H1 (cell line): ENCODE data around the gene RPL12. TPM values are rescaled to one million over a fixed set of nuclear protein-coding genes. Genes with fewer than 3 reads are reported as not detected.

Source experiments
- CTCF ChIA-PET: fragments of 300-600 bp; sonication (Branson Sonifier 250); formaldehyde crosslinking; loops from one replicate; lab custom pipeline; 2021; ENCODE audit not compliant: partially characterized antibody; lab: Charles Lee
- POLR2A ChIA-PET: fragments of 300-600 bp; sonication (Branson Sonifier 250); formaldehyde crosslinking; loops from one replicate; lab custom pipeline; 2021; ENCODE audit warnings: inconsistent platforms; ENCODE audit not compliant: partially characterized antibody; lab: Charles Lee
- DNase-seq, 2 experiments: peaks; one replicate each; pipeline versions ENCODE4 v3.0.0 to v3.0.0-alpha.2; 2010 to 2022; ENCODE audit warnings: low spot score in 2 of 2, low read depth in 1 of 2, mixed read lengths in 1 of 2
- FAIRE-seq: peaks from 2 replicates; lab custom pipeline; 2011; peaks lifted over from hg19 to GRCh38; lab: Jason Lieb, UNC
- H2AFZ ChIP-seq: 2 replicates; pipeline ENCODE4 v1.8.1; 2012; ENCODE audit warnings: low read length, inconsistent platforms
- H2AK5ac ChIP-seq: 2 replicates; pipeline ENCODE4 v1.6.1; 2013; ENCODE audit warnings: low read depth, low read length
- H2BK120ac ChIP-seq: replicated peaks from 2 replicates; pipeline ENCODE3; 2013; ENCODE audit warnings: low read depth, low read length, inconsistent platforms
- H2BK12ac ChIP-seq: 2 replicates; pipeline ENCODE4 v1.6.1; 2013; ENCODE audit warnings: low read depth, low read length
- H2BK15ac ChIP-seq: 2 replicates; pipeline ENCODE4 v1.6.1; 2013; ENCODE audit warnings: low read length
- H2BK20ac ChIP-seq: 2 replicates; pipeline ENCODE4 v1.6.1; 2013; ENCODE audit warnings: low read length
- H2BK5ac ChIP-seq: 2 replicates; pipeline ENCODE4 v1.6.1; 2013; ENCODE audit warnings: low read depth, low read length
- H3K14ac ChIP-seq: 2 replicates; pipeline ENCODE4 v1.6.1; 2013; ENCODE audit warnings: inconsistent platforms; ENCODE audit not compliant: insufficient read length
- H3K18ac ChIP-seq: 2 replicates; pipeline ENCODE4 v1.6.1; 2013; ENCODE audit warnings: low read length; ENCODE audit errors: extremely low read depth
- H3K23ac ChIP-seq: 2 replicates; pipeline ENCODE4 v1.6.1; 2013; ENCODE audit warnings: inconsistent platforms; ENCODE audit not compliant: insufficient read length
- H3K23me2 ChIP-seq: 2 replicates; pipeline ENCODE4 v1.6.1; 2013; ENCODE audit warnings: low read depth, low read length
- H3K27ac ChIP-seq: 2 replicates; pipeline ENCODE4 v1.6.1; 2011; ENCODE audit warnings: low read depth, low read length, inconsistent platforms
- H3K27me3 ChIP-seq, 4 experiments: replicated peaks in 1 of 4; 1 replicate in 1 of 4; 2 replicates in 3 of 4; pipeline versions ENCODE4 v1.6.1 to v1.8.1; 2011 to 2013; ENCODE audit warnings: low read length in 3 of 4, mild to moderate bottlenecking in 3 of 4, inconsistent platforms in 2 of 4, mixed read lengths in 2 of 4, moderate library complexity in 1 of 4; ENCODE audit not compliant: control insufficient read depth in 3 of 4, insufficient read depth in 3 of 4; ENCODE audit errors: extremely low read depth in 1 of 4
- H3K36me3 ChIP-seq, 4 experiments: 2 replicates each; pipeline versions ENCODE4 v1.6.1 to v1.8.1; 2011 to 2013; ENCODE audit warnings: mild to moderate bottlenecking in 4 of 4, low read length in 3 of 4, moderate library complexity in 2 of 4, control low read depth in 1 of 4, inconsistent platforms in 1 of 4; ENCODE audit not compliant: insufficient read depth in 4 of 4, control insufficient read depth in 2 of 4
- H3K4ac ChIP-seq: replicated peaks from 2 replicates; pipeline ENCODE3; 2013; ENCODE audit warnings: low read length, low read depth, mixed read lengths, inconsistent platforms; ENCODE audit not compliant: insufficient read length
- H3K4me1 ChIP-seq, 4 experiments: replicated peaks in 1 of 4; 1 replicate in 1 of 4; 2 replicates in 3 of 4; pipeline versions ENCODE4 v1.6.1 to v1.8.1; 2011 to 2013; ENCODE audit warnings: low read length in 3 of 4, inconsistent platforms in 2 of 4, mixed read lengths in 1 of 4; ENCODE audit not compliant: insufficient read depth in 4 of 4, control insufficient read depth in 3 of 4
- H3K4me2 ChIP-seq, 2 experiments: 2 replicates each; pipeline versions ENCODE4 v1.6.1 to v1.8.1; 2011 to 2013; ENCODE audit warnings: low read depth in 2 of 2, low read length in 2 of 2, control low read depth in 1 of 2, inconsistent platforms in 1 of 2, mild to moderate bottlenecking in 1 of 2; ENCODE audit not compliant: insufficient read depth in 1 of 2
- H3K4me3 ChIP-seq, 4 experiments: fragments of 200-600, 300-600 bp in 1 of 4; sonication (generic), shearing (Covaris generic), sonication (Bioruptor Twin) in 1 of 4; 2 replicates each; pipeline versions ENCODE4 v1.5.1 to v1.8.1; 2011 to 2016; ENCODE audit warnings: low read length in 4 of 4, low read depth in 3 of 4, control low read depth in 2 of 4, inconsistent platforms in 2 of 4, mild to moderate bottlenecking in 2 of 4, mixed read lengths in 1 of 4, moderate library complexity in 1 of 4; ENCODE audit not compliant: insufficient read depth in 2 of 4; ENCODE audit errors: extremely low read depth in 1 of 4
- H3K56ac ChIP-seq: replicated peaks from 2 replicates; pipeline ENCODE3; 2013; ENCODE audit warnings: low read depth, mild to moderate bottlenecking, mixed read lengths, low read length, inconsistent platforms; ENCODE audit not compliant: insufficient read length
- H3K79me1 ChIP-seq: 2 replicates; pipeline ENCODE4 v1.6.1; 2013; ENCODE audit warnings: low read depth, low read length, control low read depth
- H3K79me2 ChIP-seq, 2 experiments: 2 replicates each; pipeline versions ENCODE4 v1.6.1 to v1.8.1; 2012 to 2013; ENCODE audit warnings: low read length in 2 of 2, mild to moderate bottlenecking in 2 of 2, inconsistent platforms in 1 of 2; ENCODE audit not compliant: insufficient read depth in 2 of 2, control insufficient read depth in 1 of 2
- H3K9ac ChIP-seq, 4 experiments: replicated peaks in 1 of 4; 1 replicate in 1 of 4; 2 replicates in 3 of 4; pipeline versions ENCODE4 v1.6.1 to v1.8.1; 2011 to 2013; ENCODE audit warnings: low read depth in 3 of 4, low read length in 3 of 4, control low read depth in 2 of 4, mild to moderate bottlenecking in 2 of 4, moderate library complexity in 2 of 4, inconsistent platforms in 1 of 4; ENCODE audit errors: extremely low read depth in 1 of 4
- H3K9me3 ChIP-seq, 2 experiments: 2 replicates each; pipeline versions ENCODE4 v1.6.1 to v1.8.1; 2012 to 2013; ENCODE audit warnings: mild to moderate bottlenecking in 2 of 2, moderate library complexity in 2 of 2, control low read depth in 1 of 2, inconsistent platforms in 1 of 2, low read depth in 1 of 2, low read length in 1 of 2, mixed read lengths in 1 of 2; ENCODE audit not compliant: insufficient read depth in 2 of 2
- H4K20me1 ChIP-seq, 2 experiments: replicated peaks in 1 of 2; 2 replicates each; pipeline versions ENCODE3 to v1.8.1; 2011 to 2013; ENCODE audit warnings: inconsistent platforms in 2 of 2, low read length in 2 of 2, mild to moderate bottlenecking in 1 of 2; ENCODE audit not compliant: insufficient read depth in 2 of 2, control insufficient read depth in 1 of 2
- H4K5ac ChIP-seq: 2 replicates; pipeline ENCODE4 v1.6.1; 2013; ENCODE audit warnings: low read length, low read depth, mixed read lengths, inconsistent platforms; ENCODE audit not compliant: insufficient read length
- H4K8ac ChIP-seq: 2 replicates; pipeline ENCODE4 v1.8.0; 2013; ENCODE audit warnings: mild to moderate bottlenecking, moderate library complexity, low read length, inconsistent platforms; ENCODE audit not compliant: insufficient read depth; ENCODE audit errors: extremely low read depth
- H4K91ac ChIP-seq: replicated peaks from 2 replicates; pipeline ENCODE3; 2013; ENCODE audit warnings: low read length, mixed read lengths, inconsistent platforms; ENCODE audit not compliant: insufficient read length
- ASH2L ChIP-seq: fragments of 200-600, 300-600 bp; sonication (generic); IDR thresholded peaks from one replicate; pipeline ENCODE4 v1.7.1; 2017; ENCODE audit warnings: low read length
- ATF3 ChIP-seq: IDR thresholded peaks from 2 replicates; pipeline ENCODE4 v1.6.1; 2011; ENCODE audit warnings: low read depth, mild to moderate bottlenecking, low read length; ENCODE audit not compliant: insufficient read depth
- CBX5 ChIP-seq: fragments of 300-800, 300-1000 bp; sonication (generic); IDR thresholded peaks from 2 replicates; pipeline ENCODE4 v1.7.1; 2016; ENCODE audit warnings: antibody characterized with exemption, low read length, low read depth
- CBX8 ChIP-seq: fragments of 300-800, 300-1000 bp; sonication (generic); IDR thresholded peaks from 2 replicates; pipeline ENCODE4 v1.7.1; 2016; ENCODE audit warnings: low read depth, low read length, borderline replicate concordance
- CEBPB ChIP-seq: IDR thresholded peaks from 2 replicates; pipeline ENCODE4 v1.6.1; 2012; ENCODE audit warnings: low read depth, low read length
- CREB1 ChIP-seq: IDR thresholded peaks from 2 replicates; pipeline ENCODE4 v1.6.1; 2012; ENCODE audit warnings: inconsistent platforms
- EP300 ChIP-seq, 2 experiments: IDR thresholded peaks; 1 replicate in 1 of 2; 2 replicates in 1 of 2; pipeline ENCODE4 v1.6.1; 2011 to 2012; ENCODE audit warnings: low read depth in 2 of 2, low read length in 2 of 2, mild to moderate bottlenecking in 2 of 2, borderline replicate concordance in 1 of 2, inconsistent platforms in 1 of 2, moderate library complexity in 1 of 2
- KDM1A ChIP-seq: fragments of 200-600, 300-600 bp; sonication (generic); IDR thresholded peaks from 2 replicates; pipeline ENCODE4 v1.7.1; 2016; ENCODE audit warnings: mild to moderate bottlenecking, low read length, borderline replicate concordance
- SIN3A ChIP-seq, 2 experiments: IDR thresholded peaks in 1 of 2; conservative IDR thresholded peaks in 1 of 2; 2 replicates each; pipeline ENCODE4 v1.6.1; 2011 to 2012; ENCODE audit warnings: low read length in 2 of 2, improper control_type of control experiment in 1 of 2, low read depth in 1 of 2, mild to moderate bottlenecking in 1 of 2
- SIX5 ChIP-seq: IDR thresholded peaks from 2 replicates; pipeline ENCODE4 v1.6.1; 2011; ENCODE audit warnings: mild to moderate bottlenecking, low read depth, low read length
- TAF7 ChIP-seq: optimal IDR thresholded peaks from 2 replicates; pipeline ENCODE3; 2011; ENCODE audit warnings: low read depth, mild to moderate bottlenecking, inconsistent platforms, low read length, moderate library complexity, borderline replicate concordance
- TEAD4 ChIP-seq: IDR thresholded peaks from 2 replicates; pipeline ENCODE4 v1.6.1; 2012; ENCODE audit warnings: low read depth, low read length, inconsistent platforms, mixed read lengths
- YY1 ChIP-seq: IDR thresholded peaks from 2 replicates; pipeline ENCODE4 v1.6.1; 2011; ENCODE audit warnings: low read depth, mild to moderate bottlenecking, low read length
- ZNF274 ChIP-seq: IDR thresholded peaks from 2 replicates; pipeline ENCODE4 v1.7.0; 2012; ENCODE audit warnings: low read length, borderline replicate concordance; ENCODE audit errors: extremely low read depth
- WGBS, 2 experiments: shearing (Covaris generic) in 1 of 2; methylation state at CpG; one replicate each; pipeline versions ENCODE4 v1.1.6 to v1.1.7; 2013 to 2015; ENCODE audit warnings: low lambda C conversion rate in 2 of 2, mixed read lengths in 2 of 2, inconsistent platforms in 1 of 2, low coverage in 1 of 2, missing lambda C conversion rate in 1 of 2; ENCODE audit not compliant: insufficient replicate concordance in 2 of 2, insufficient coverage in 1 of 2, insufficient read length in 1 of 2; ENCODE audit errors: extremely low coverage in 1 of 2, missing lambda C conversion rate in 1 of 2; 5-methylcytosine and 5-hydroxymethylcytosine counted together
- polyA plus RNA-seq, 7 experiments: library from polyadenylated mRNA; depleted of rRNA in 3 of 7; stranded (reverse) in 5 of 7; unstranded in 2 of 7; fragments of >200 nt in 5 of 7; fragments of 200-250 nt in 2 of 7; gene quantifications; 1 replicate in 5 of 7; 2 replicates in 1 of 7; 4 replicates in 1 of 7; pipeline versions ENCODE4 v1.2.1 to v1.2.3, GENCODE V29; 2011 to 2013; ENCODE audit warnings: missing spikeins in 2 of 7, mixed read lengths in 2 of 7
- total RNA-seq: library from RNA; stranded (reverse); fragmentation: NEBNext Ultra II Directional; extraction: Animal tissue kit (Norgen Biotek cat#: 25700); gene quantifications from 2 replicates; pipeline ENCODE4 v1.2.1, GENCODE V29; 2021

Gene RPL12
- total and polyA plus RNA-seq, 2 of the 8 experiments (the other 6 are each of a cell fraction or from before 2014, with no cell fraction given): 1,993 to 4,892 TPM

DNA sequence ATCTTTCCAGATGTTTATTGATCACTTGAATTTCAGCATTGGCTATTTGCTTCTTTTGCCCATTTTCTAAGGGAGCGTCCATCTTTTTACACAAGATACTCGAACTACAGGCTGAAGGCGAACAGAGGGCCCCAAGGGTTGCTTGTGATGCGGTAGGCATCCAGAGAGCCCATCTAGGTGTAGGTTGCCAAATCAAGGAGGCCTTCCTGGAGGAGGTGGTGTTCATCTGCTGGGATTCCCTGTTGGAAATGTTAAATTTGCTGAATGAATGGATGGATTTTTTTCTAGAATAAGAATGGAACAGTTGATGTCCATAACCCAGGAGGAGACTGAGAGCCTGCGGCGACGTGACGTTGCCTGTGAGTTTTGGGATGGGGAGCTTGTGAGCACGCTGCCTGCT lies 31.5 kb upstream of the RPL12 start:
- H3K79me2 ChIP-seq: no peaks in the 10 kb centered on the region
- POLR2A ChIA-PET: interaction anchor here (1.0 to 1.1 kb wide), 2 partner anchors 31 to 55 kb away, joined by 3 to 4 read pairs; partner anchors contain the start of genes LRSAM1 and RPL12
- no peak for FAIRE-seq
- H3K27me3 ChIP-seq: no peaks in the 10 kb centered on the region
- no peaks in the 10 kb centered on the region for H3K23me2 ChIP-seq
- H3K9me3 ChIP-seq: no peaks in the 10 kb centered on the region
- CTCF ChIA-PET: no interaction called here
- no peak overlapping the region for H3K27ac ChIP-seq
- no peak overlapping the region for H2BK12ac ChIP-seq
- no peak overlapping the region for H4K5ac ChIP-seq
- no peak for DNase-seq
- no peak overlapping the region for H2BK5ac ChIP-seq
- no peak overlapping the region for H3K4me3 ChIP-seq
- 93% methylated on average over 9 of the region's 9 CpGs; no CpG with 5 or more reads in 1 of the 2 experiments for WGBS, 2 experiments
- H3K4me2 ChIP-seq: no peak overlapping the region
- no peak overlapping the region for H3K18ac ChIP-seq
- no peak overlapping the region for H3K9ac ChIP-seq
- H2BK15ac ChIP-seq: no peak overlapping the region
- no peak overlapping the region for H4K91ac ChIP-seq
- no peaks in the 10 kb centered on the region for H3K4me1 ChIP-seq
- H2AFZ ChIP-seq: no peak overlapping the region
- H3K79me1 ChIP-seq: no peaks in the 10 kb centered on the region
- no peak overlapping the region for H2AK5ac ChIP-seq
- no peak overlapping the region for H2BK120ac ChIP-seq
- no peak overlapping the region for H3K23ac ChIP-seq
- no peak overlapping the region for H2BK20ac ChIP-seq
- peaks cover 1 to 3% of the 10 kb centered on the region in 2 experiments for H4K20me1 ChIP-seq
- peaks cover 5 to 34% (median 15%) of the 10 kb centered on the region in 4 experiments; a peak in 7 of 8 replicates for H3K36me3 ChIP-seq
- H3K4ac ChIP-seq: no peak overlapping the region
- no peak overlapping the region for H4K8ac ChIP-seq
- H3K14ac ChIP-seq: no peak overlapping the region
- no peak overlapping the region for H3K56ac ChIP-seq
- TF ChIP-seq ASH2L (no peak), ZNF274 (no peak), CREB1 (no peak), YY1 (no peak), TEAD4 (no peak), CBX5 (no peak), EP300 (IDR thresholded peaks at IDR 0.05; ENCODE audit: borderline replicate concordance in 1 of 2, low read depth in 2 of 2, low read length in 2 of 2) (no peak), SIX5 (no peak), TAF7 (no peak), CEBPB (no peak), CBX8 (no peak), SIN3A (conservative IDR thresholded peaks at IDR 0.05 in 1 of 2, IDR thresholded peaks at IDR 0.05 in 1 of 2; ENCODE audit: low read depth in 1 of 2, low read length in 2 of 2) (no peak), ATF3 (no peak), KDM1A (no peak)
